NT2/D1 (cell line): ENCODE data around the gene ZNF428.
A peak's percentile ranks its signal among the peaks of the same experiment; 100 is the strongest.
"Not testable (repeated sequence)": the region's sequence is repeated elsewhere in the genome, so short reads cannot be mapped to it uniquely, and the experiment has no call there.

Source experiments
- DNase-seq: peaks from one replicate; pipeline ENCODE4 v3.0.0-alpha.2; 2011; ENCODE audit warnings: low read depth, low spot score
- H3K27me3 ChIP-seq: 2 replicates; pipeline ENCODE4 v1.6.0; 2011; ENCODE audit warnings: mild to moderate bottlenecking; ENCODE audit not compliant: insufficient read length, insufficient read depth
- H3K36me3 ChIP-seq: 2 replicates; pipeline ENCODE4 v1.6.1; 2011; ENCODE audit warnings: mild to moderate bottlenecking, low read length, mixed read lengths; ENCODE audit not compliant: insufficient read depth, insufficient read length
- H3K4me1 ChIP-seq: 2 replicates; pipeline ENCODE4 v1.5.1; 2011; ENCODE audit not compliant: insufficient read depth, insufficient read length
- H3K4me3 ChIP-seq: 2 replicates; pipeline ENCODE4 v1.5.1; 2011; ENCODE audit warnings: low read depth; ENCODE audit not compliant: insufficient read length
- H3K9ac ChIP-seq: 2 replicates; pipeline ENCODE4 v1.6.0; 2011; ENCODE audit warnings: low read depth; ENCODE audit not compliant: insufficient read length
- H3K9me3 ChIP-seq: 2 replicates; pipeline ENCODE4 v1.5.1; 2011; ENCODE audit warnings: mild to moderate bottlenecking, low read length; ENCODE audit not compliant: insufficient read depth
- SUZ12 ChIP-seq: IDR thresholded peaks from 2 replicates; pipeline ENCODE4 v1.6.1; 2011; ENCODE audit not compliant: insufficient read length, insufficient read depth; ENCODE audit errors: extremely low read depth
- YY1 ChIP-seq: IDR thresholded peaks from 2 replicates; pipeline ENCODE4 v1.6.1; 2011; ENCODE audit not compliant: insufficient read length, insufficient read depth
- ZNF274 ChIP-seq: IDR thresholded peaks from 2 replicates; pipeline ENCODE4 v1.6.1; 2011; ENCODE audit warnings: mild to moderate bottlenecking, low read depth, low read length

The ZNF428 gene

DNA sequence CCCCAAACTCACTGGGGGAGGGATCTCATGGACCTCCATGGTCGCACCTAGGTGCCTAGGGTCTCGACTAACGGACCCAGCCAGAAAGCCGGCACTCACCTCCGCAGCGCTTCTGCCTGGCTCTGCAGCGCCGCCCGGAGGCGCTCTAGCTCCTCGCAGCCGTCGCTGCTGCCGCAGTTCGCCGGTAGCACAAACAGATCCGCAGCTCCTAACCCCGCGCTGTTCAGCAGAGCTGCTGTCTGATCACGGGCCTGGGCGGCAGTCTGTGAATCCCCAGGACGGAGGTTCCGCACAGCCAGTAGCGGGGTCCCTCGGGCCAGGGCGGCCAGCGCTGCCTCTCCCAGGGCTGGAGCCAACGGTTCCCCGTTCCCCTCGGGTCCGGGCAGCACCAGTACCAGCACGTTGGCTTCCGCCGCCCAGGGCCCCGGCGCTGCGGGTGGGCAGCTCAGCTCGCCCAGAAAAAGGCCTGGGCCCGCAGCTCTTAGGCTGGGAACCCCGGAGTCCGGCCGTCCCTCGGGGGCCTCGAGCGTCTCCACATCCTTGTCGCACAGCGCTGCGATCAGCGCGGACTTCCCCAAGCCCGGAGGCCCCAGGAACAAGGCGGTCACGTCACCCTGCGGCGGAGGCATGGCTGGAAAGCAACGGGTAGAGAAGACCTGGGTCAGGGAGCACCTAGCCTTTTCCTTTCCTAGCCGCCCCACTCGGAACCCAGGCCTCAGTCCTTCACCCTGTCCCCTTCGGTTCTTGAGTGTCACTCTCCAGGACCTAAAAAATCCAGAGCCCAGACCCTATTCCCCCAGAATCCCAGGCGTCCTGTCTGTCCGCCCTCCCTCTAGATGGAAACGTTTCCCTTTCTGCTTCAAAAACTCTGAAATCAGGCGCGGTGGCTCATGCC lies 24.5 kb downstream of the ZNF428 start:
- Histone ChIP-seq H3K4me1 (peaks cover 5% of the 10 kb centered on the region), H3K9me3 (no peaks in the 10 kb centered on the region), H3K4me3 (peak overlapping the region; percentile 69), H3K9ac (peak overlapping the region; percentile 88), H3K36me3 (peaks cover 62% of the 10 kb centered on the region), H3K27me3 (no peaks in the 10 kb centered on the region)
- peak; percentile 52 for DNase-seq
- TF ChIP-seq SUZ12 (no peak), YY1 (no peak), ZNF274 (no peak)

DNA sequence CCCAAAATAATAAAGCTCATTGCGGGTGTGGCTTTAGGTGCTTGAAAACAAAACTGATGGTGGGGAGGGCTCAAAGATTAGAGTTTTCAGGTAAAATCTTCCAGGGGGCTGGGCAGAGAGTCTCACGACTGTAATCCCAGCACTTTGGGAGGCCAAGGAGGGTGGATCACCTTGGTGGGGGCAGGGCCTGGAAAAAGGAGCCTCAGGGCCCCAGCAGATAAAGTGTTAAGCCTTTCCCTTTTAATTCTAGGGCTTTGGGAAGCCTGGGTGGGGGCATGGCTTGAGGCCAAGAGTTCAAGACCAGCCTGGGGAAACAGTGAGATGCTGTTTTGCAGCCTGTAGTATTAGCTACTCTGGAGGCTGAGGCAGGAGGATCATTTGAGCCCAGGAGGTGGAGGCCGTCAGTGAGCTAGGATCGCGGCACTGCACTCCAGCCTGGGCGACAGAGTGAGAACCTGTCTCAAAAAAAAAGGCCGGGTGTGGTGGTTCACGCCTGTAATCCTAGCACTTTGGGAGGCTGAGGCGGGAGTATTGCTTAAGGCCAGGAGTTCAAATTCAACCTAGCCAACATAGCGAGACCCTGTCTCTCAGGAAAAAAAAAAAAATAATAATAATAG lies 25.2 kb downstream of the ZNF428 start:
- Histone ChIP-seq H3K27me3 (no peaks in the 10 kb centered on the region), H3K9me3 (no peaks in the 10 kb centered on the region), H3K4me3 (no peak overlapping the region), H3K9ac (no peak overlapping the region), H3K4me1 (peaks cover 5% of the 10 kb centered on the region), H3K36me3 (peaks cover 55% of the 10 kb centered on the region)
- no peak for TF ChIP-seq YY1
- TF ChIP-seq SUZ12: no peak
- no peak for TF ChIP-seq ZNF274
- no peak for DNase-seq

DNA sequence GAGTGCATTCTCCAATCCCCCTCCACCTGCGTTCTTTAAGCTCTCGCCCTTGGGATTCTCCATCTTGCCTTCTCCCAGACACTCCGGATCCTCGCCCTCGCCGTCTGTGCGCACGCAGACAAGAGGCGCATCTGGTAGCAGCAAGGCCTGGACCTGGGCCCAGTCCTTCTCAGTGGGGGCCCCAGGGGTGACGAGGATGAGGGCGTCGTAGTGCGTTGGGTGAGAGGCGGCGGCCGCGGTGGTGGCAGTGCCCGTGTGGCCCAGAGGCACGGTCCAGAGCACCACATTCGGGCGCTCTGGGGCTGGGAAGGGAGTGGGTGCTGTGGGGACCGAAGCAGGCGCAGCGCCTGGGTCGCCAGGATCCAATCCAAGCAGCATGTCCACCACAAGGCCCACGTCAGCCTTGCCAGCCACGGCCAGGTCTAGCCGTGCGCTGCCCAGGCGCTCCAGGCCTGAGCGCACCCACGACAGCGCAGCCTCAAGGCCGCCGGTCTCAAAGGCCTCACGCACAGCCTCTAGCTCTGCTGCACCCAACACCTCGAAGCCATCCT lies 26.6 kb downstream of the ZNF428 start:
- Histone ChIP-seq H3K9ac (no peak overlapping the region), H3K36me3 (peaks cover 48% of the 10 kb centered on the region), H3K4me3 (no peak overlapping the region), H3K4me1 (peaks cover 5% of the 10 kb centered on the region), H3K9me3 (no peaks in the 10 kb centered on the region), H3K27me3 (no peaks in the 10 kb centered on the region)
- no peak for DNase-seq
- TF ChIP-seq YY1 (no peak), ZNF274 (no peak), SUZ12 (no peak)

DNA sequence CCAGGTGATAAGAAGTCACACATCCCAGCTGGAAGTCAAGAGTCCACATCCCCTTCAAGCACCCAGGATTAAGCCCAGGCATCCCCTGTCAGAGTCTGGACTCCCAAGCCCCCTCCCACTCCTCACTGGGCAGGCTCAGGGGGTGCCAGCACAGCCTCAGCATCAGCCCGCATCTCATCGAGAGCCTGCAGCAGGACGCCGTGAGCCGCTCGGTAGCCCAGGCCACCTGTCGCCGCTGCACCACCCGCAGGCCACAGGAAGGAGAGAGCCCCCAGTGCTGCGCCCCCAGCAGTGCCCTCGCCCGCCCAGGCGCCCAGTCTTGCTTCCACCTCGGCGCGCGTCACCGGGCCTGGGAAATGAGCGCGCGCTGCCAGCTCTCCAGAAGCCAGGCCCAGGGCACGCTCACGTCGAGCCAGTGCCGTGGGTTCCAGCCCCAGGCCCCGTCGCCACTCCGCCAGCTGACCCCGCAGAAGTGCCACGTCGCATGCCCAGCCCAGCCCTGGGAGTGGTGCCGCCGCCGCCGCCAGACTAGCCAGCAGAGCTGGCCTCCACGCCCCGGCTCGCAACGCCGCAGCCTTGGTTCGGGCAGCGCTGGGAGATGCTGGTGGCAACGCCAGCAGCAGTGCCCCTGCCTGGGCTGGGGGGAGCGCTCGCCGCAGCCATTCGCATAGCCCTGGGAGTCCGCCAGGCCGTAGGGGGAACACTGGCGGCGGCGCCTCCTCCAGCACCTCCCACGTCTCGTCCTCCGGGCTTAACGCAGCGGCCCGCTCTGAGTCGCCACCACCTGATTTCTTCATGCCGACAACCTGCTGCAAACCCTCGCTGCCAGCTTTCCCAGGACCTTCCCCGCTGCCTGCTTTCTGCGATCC lies 27.3 kb downstream of the ZNF428 start:
- no peak for DNase-seq
- Histone ChIP-seq H3K27me3 (no peaks in the 10 kb centered on the region), H3K9me3 (no peaks in the 10 kb centered on the region), H3K4me1 (peaks cover 5% of the 10 kb centered on the region), H3K36me3 (peaks cover 49% of the 10 kb centered on the region), H3K4me3 (no peak overlapping the region), H3K9ac (no peak overlapping the region)
- no peak for TF ChIP-seq ZNF274
- TF ChIP-seq SUZ12: no peak
- no peak for TF ChIP-seq YY1

DNA sequence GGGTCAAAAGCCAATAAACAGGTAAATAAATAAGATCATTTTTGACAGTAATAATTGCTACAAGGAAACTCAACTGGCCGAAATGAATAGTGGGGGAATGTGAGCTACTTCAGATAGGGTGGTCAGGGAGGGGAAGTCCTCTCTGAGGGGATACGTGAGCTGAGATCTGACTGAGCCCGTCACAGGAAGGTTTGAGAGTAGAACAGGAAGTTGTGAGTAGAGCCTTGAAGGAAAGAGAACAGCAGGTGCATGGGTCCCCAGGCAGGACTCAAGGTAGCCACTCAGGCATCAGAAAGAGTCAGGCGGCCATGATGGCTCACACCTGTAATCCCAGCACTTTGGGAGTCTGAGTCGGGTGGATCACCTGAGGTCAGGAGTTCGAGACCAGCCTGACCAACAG lies 29.8 kb downstream of the ZNF428 start:
- peaks cover 5% of the 10 kb centered on the region for H3K4me1 ChIP-seq
- no peak for TF ChIP-seq SUZ12
- no peak for DNase-seq
- no peaks in the 10 kb centered on the region for H3K9me3 ChIP-seq
- H3K4me3 ChIP-seq: no peak overlapping the region
- peaks cover 62% of the 10 kb centered on the region for H3K36me3 ChIP-seq
- no peaks in the 10 kb centered on the region for H3K27me3 ChIP-seq
- H3K9ac ChIP-seq: no peak overlapping the region

DNA sequence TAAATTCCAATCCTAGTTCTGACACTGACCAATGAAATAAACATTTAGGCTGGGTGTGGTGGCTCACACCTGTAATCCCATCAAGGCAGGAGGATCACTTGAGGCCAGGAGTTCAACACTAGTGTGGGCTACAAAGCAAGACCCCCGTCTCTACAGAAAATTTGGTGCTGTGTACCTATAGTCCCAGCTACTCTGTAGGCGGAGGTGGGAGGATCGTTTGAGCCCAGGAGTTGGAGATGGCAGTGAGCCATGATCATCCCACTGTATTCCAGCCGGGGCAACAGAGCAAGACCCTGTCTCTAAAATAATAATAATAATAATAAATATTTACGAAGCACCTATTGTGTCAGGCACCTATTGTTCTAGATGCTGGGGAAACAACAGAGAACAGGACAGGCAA lies 30.2 kb downstream of the ZNF428 start:
- no peak for TF ChIP-seq SUZ12
- no peak for TF ChIP-seq YY1
- no peak for TF ChIP-seq ZNF274
- peaks cover 61% of the 10 kb centered on the region for H3K36me3 ChIP-seq
- no peaks in the 10 kb centered on the region for H3K9me3 ChIP-seq
- H3K27me3 ChIP-seq: no peaks in the 10 kb centered on the region
- peaks cover 5% of the 10 kb centered on the region for H3K4me1 ChIP-seq
- no peak for DNase-seq
- no peak overlapping the region for H3K4me3 ChIP-seq
- H3K9ac ChIP-seq: no peak overlapping the region

DNA sequence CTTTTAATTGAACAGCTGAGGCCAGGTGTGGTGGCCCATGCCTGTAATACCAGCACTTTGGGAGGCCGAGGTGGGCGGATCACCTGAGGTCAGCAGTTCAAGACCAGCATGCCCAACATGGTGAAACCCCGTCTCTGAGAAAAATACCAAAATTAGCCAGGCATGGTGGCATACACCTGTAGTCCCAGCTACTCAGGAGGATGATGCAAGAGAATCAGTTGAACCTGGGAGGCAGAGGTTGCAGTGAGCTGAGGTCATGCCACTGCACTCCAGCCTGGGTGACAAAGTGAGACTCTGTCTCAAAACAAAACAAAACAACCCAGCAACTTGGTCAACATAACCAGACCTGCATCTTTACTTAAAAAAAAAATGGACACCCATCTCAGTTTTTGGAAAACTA lies 32.4 kb downstream of the ZNF428 start:
- H3K4me3 ChIP-seq, DNase-seq, H3K9ac ChIP-seq, H3K9me3 ChIP-seq, H3K27me3 ChIP-seq, H3K4me1 ChIP-seq: not testable (repeated sequence)
- peaks cover 38% of the 10 kb centered on the region for H3K36me3 ChIP-seq
